ENCODE results near the gene RALGAPA2. TPM values are rescaled to one million over a fixed set of nuclear protein-coding genes. Genes with fewer than 3 reads are reported as not detected.

RALGAPA2 gene
- total RNA-seq, 1 experiment from 2014 or later: 18.2 TPM

DNA sequence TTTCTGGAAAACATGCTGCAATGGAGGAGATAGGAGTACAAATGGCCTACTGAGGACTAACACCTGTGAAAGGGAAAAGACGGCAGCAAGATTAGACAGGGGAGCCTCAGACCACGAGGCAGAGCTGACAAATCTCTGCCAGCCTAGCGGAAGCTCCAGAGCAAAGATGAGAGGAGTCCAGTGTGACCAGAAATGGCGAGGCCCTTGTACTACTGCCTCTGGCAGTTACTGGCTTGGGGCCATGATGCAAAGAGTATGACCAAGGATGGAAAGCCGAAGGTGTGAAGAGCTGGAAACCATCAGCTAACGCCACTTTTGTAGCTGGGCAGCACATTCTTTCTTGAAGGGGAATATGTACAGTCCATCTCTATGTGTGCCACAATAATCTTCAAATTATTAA lies 55.4 kb downstream of the RALGAPA2 start:
- Mint-ChIP-seq H3K27me3 (ENCODE audit: low read depth) (no peaks in the 10 kb centered on the region), H3K4me1 (peaks cover 3% of the 10 kb centered on the region; the same call in 1 of the 2 replicates), H3K36me3 (no peaks in the 10 kb centered on the region), H3K4me3 (no peak overlapping the region), H3K27ac (no peak overlapping the region), H3K9me3 (no peaks in the 10 kb centered on the region)
- ATAC-seq: no peak
- ChIA-PET POLR2A (no interaction called here), CTCF (interaction anchor here (0.8 to 1.2 kb wide), 2 partner anchors 63 to 168 kb away, joined by 3 to 4 read pairs; no protein-coding TSS in a partner anchor)
- TF ChIP-seq, protein P1, sequence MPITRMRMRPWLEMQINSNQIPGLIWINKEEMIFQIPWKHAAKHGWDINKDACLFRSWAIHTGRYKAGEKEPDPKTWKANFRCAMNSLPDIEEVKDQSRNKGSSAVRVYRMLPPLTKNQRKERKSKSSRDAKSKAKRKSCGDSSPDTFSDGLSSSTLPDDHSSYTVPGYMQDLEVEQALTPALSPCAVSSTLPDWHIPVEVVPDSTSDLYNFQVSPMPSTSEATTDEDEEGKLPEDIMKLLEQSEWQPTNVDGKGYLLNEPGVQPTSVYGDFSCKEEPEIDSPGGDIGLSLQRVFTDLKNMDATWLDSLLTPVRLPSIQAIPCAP (CRISPR knock-in tag; IDR thresholded peaks at IDR 0.05): no peak
- TF ChIP-seq ZNF232 (CRISPR knock-in tag; IDR thresholded peaks at IDR 0.05) (no peak), PRRX2 (CRISPR knock-in tag; IDR thresholded peaks at IDR 0.05) (no peak), FOXJ3 (CRISPR knock-in tag; IDR thresholded peaks at IDR 0.05; ENCODE audit: borderline replicate concordance) (no peak), ATF1 (CRISPR knock-in tag; IDR thresholded peaks at IDR 0.05) (no peak), IRF2 (CRISPR knock-in tag; IDR thresholded peaks at IDR 0.05; ENCODE audit: borderline replicate concordance, low read depth) (no peak), CREM (CRISPR knock-in tag; IDR thresholded peaks at IDR 0.05) (no peak), SMAD4 (CRISPR knock-in tag; IDR thresholded peaks at IDR 0.05) (no peak), TEAD1 (CRISPR knock-in tag; IDR thresholded peaks at IDR 0.05) (no peak), TEAD4 (CRISPR knock-in tag; IDR thresholded peaks at IDR 0.05) (no peak), MXD4 (CRISPR knock-in tag; IDR thresholded peaks at IDR 0.05; ENCODE audit: borderline replicate concordance) (no peak), KAT7 (CRISPR knock-in tag; IDR thresholded peaks at IDR 0.05; ENCODE audit: borderline replicate concordance) (no peak), CBFB (CRISPR knock-in tag; IDR thresholded peaks at IDR 0.05; ENCODE audit: low read depth) (no peak), CREB1 (CRISPR knock-in tag; IDR thresholded peaks at IDR 0.05) (no peak)
- TF ChIP-seq, protein P2, sequence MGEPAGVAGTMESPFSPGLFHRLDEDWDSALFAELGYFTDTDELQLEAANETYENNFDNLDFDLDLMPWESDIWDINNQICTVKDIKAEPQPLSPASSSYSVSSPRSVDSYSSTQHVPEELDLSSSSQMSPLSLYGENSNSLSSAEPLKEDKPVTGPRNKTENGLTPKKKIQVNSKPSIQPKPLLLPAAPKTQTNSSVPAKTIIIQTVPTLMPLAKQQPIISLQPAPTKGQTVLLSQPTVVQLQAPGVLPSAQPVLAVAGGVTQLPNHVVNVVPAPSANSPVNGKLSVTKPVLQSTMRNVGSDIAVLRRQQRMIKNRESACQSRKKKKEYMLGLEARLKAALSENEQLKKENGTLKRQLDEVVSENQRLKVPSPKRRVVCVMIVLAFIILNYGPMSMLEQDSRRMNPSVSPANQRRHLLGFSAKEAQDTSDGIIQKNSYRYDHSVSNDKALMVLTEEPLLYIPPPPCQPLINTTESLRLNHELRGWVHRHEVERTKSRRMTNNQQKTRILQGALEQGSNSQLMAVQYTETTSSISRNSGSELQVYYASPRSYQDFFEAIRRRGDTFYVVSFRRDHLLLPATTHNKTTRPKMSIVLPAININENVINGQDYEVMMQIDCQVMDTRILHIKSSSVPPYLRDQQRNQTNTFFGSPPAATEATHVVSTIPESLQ (CRISPR knock-in tag; IDR thresholded peaks at IDR 0.05): no peak
- TF ChIP-seq, protein P3, sequence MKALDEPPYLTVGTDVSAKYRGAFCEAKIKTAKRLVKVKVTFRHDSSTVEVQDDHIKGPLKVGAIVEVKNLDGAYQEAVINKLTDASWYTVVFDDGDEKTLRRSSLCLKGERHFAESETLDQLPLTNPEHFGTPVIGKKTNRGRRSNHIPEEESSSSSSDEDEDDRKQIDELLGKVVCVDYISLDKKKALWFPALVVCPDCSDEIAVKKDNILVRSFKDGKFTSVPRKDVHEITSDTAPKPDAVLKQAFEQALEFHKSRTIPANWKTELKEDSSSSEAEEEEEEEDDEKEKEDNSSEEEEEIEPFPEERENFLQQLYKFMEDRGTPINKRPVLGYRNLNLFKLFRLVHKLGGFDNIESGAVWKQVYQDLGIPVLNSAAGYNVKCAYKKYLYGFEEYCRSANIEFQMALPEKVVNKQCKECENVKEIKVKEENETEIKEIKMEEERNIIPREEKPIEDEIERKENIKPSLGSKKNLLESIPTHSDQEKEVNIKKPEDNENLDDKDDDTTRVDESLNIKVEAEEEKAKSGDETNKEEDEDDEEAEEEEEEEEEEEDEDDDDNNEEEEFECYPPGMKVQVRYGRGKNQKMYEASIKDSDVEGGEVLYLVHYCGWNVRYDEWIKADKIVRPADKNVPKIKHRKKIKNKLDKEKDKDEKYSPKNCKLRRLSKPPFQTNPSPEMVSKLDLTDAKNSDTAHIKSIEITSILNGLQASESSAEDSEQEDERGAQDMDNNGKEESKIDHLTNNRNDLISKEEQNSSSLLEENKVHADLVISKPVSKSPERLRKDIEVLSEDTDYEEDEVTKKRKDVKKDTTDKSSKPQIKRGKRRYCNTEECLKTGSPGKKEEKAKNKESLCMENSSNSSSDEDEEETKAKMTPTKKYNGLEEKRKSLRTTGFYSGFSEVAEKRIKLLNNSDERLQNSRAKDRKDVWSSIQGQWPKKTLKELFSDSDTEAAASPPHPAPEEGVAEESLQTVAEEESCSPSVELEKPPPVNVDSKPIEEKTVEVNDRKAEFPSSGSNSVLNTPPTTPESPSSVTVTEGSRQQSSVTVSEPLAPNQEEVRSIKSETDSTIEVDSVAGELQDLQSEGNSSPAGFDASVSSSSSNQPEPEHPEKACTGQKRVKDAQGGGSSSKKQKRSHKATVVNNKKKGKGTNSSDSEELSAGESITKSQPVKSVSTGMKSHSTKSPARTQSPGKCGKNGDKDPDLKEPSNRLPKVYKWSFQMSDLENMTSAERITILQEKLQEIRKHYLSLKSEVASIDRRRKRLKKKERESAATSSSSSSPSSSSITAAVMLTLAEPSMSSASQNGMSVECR (CRISPR knock-in tag; IDR thresholded peaks at IDR 0.05; ENCODE audit: borderline replicate concordance): no peak
- TF ChIP-seq, protein P4, sequence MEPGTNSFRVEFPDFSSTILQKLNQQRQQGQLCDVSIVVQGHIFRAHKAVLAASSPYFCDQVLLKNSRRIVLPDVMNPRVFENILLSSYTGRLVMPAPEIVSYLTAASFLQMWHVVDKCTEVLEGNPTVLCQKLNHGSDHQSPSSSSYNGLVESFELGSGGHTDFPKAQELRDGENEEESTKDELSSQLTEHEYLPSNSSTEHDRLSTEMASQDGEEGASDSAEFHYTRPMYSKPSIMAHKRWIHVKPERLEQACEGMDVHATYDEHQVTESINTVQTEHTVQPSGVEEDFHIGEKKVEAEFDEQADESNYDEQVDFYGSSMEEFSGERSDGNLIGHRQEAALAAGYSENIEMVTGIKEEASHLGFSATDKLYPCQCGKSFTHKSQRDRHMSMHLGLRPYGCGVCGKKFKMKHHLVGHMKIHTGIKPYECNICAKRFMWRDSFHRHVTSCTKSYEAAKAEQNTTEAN (CRISPR knock-in tag; IDR thresholded peaks at IDR 0.05): no peak
- TF ChIP-seq, protein P5, sequence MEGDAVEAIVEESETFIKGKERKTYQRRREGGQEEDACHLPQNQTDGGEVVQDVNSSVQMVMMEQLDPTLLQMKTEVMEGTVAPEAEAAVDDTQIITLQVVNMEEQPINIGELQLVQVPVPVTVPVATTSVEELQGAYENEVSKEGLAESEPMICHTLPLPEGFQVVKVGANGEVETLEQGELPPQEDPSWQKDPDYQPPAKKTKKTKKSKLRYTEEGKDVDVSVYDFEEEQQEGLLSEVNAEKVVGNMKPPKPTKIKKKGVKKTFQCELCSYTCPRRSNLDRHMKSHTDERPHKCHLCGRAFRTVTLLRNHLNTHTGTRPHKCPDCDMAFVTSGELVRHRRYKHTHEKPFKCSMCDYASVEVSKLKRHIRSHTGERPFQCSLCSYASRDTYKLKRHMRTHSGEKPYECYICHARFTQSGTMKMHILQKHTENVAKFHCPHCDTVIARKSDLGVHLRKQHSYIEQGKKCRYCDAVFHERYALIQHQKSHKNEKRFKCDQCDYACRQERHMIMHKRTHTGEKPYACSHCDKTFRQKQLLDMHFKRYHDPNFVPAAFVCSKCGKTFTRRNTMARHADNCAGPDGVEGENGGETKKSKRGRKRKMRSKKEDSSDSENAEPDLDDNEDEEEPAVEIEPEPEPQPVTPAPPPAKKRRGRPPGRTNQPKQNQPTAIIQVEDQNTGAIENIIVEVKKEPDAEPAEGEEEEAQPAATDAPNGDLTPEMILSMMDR (IDR thresholded peaks at IDR 0.05): no peak
- TF ChIP-seq, protein P6, sequence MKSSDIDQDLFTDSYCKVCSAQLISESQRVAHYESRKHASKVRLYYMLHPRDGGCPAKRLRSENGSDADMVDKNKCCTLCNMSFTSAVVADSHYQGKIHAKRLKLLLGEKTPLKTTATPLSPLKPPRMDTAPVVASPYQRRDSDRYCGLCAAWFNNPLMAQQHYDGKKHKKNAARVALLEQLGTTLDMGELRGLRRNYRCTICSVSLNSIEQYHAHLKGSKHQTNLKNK (CRISPR knock-in tag; IDR thresholded peaks at IDR 0.05): no peak
- TF ChIP-seq, protein P7, sequence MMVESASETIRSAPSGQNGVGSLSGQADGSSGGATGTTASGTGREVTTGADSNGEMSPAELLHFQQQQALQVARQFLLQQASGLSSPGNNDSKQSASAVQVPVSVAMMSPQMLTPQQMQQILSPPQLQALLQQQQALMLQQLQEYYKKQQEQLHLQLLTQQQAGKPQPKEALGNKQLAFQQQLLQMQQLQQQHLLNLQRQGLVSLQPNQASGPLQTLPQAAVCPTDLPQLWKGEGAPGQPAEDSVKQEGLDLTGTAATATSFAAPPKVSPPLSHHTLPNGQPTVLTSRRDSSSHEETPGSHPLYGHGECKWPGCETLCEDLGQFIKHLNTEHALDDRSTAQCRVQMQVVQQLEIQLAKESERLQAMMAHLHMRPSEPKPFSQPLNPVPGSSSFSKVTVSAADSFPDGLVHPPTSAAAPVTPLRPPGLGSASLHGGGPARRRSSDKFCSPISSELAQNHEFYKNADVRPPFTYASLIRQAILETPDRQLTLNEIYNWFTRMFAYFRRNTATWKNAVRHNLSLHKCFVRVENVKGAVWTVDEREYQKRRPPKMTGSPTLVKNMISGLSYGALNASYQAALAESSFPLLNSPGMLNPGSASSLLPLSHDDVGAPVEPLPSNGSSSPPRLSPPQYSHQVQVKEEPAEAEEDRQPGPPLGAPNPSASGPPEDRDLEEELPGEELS (CRISPR knock-in tag; IDR thresholded peaks at IDR 0.05): no peak
- no peak for DNase-seq (ENCODE audit: low spot score)
